ENCODE data around the gene EI24. TPM values are rescaled to one million over a fixed set of nuclear protein-coding genes. Genes with fewer than 3 reads are reported as not detected.

The EI24 gene
- total and polyA plus RNA-seq, 9 of the 15 experiments (the other 6 are each of a cell fraction or from before 2014, with no cell fraction given) = 50.4 to 260 (median 168) TPM

- TF ChIP-seq CHD7 (IDR thresholded peaks at IDR 0.05; ENCODE audit: low read depth, low read length) (no peak), RBM17 (IDR thresholded peaks at IDR 0.05; ENCODE audit: borderline replicate concordance, low read depth, low read length) (no peak), ZNF444 (CRISPR knock-in tag; IDR thresholded peaks at IDR 0.05) (peak; percentile 13; the same call in 1 of the 2 replicates), THRB (CRISPR knock-in tag; conservative IDR thresholded peaks at IDR 0.05) (peak; percentile 96), DNMT1 (IDR thresholded peaks at IDR 0.05) (peak; percentile 90; the same call in 1 of the 2 replicates), ZFPM2 (CRISPR knock-in tag; IDR thresholded peaks at IDR 0.05) (0 out of 2 replicates have a peak, but pooled peaks have one; percentile 73), STAG1 (CRISPR knock-in tag; IDR thresholded peaks at IDR 0.05; ENCODE audit: borderline replicate concordance) (no peak), ZNF3 (CRISPR knock-in tag; IDR thresholded peaks at IDR 0.05) (no peak), SRSF3 (IDR thresholded peaks at IDR 0.05; ENCODE audit: insufficient read depth, low read length) (no peak), ZBTB11 (CRISPR knock-in tag; IDR thresholded peaks at IDR 0.05) (peak in 1 of 3 experiments; percentile 74; a peak in 2 of 6 replicates)
These were observed 56.5 kb downstream of the EI24 start (continued) for GRCh38 chr11:125625630-125626287.
